ENCODE measurements around the gene GABPB1.

GABPB1 gene

GRCh38 chr15:50341616-50342136 is 13.3 kb downstream of the GABPB1 start:
- no peak for DNase-seq

GRCh38 chr15:50340416-50340815 is 14.6 kb downstream of the GABPB1 start:
- DNase-seq, result no peak

- no peak for DNase-seq
Measured at GRCh38 chr15:50339717-50340116, 15.3 kb downstream of the GABPB1 start.

- no peak for DNase-seq
Measured at GRCh38 chr15:50335251-50335650, 19.7 kb downstream of the GABPB1 start.

- DNase-seq, result no peak
Measured at GRCh38 chr15:50333229-50333628, 21.8 kb downstream of the GABPB1 start.

- no peak for DNase-seq
Measured at GRCh38 chr15:50330921-50331320, 24.1 kb downstream of the GABPB1 start.

GRCh38 chr15:50328116-50328515 is 26.9 kb downstream of the GABPB1 start:
- DNase-seq, result no peak

- no peak for DNase-seq
Measured at GRCh38 chr15:50321680-50322210, 33.3 kb downstream of the GABPB1 start.

- DNase-seq, result no peak
Measured at GRCh38 chr15:50320504-50320903, 34.5 kb downstream of the GABPB1 start.

GRCh38 chr15:50318697-50319096 is 36.3 kb downstream of the GABPB1 start:
- no peak for DNase-seq

GRCh38 chr15:50315814-50316630 is 39.0 kb downstream of the GABPB1 start:
- DNase-seq, result peak; percentile 18

GRCh38 chr15:50312636-50313035 is 42.4 kb downstream of the GABPB1 start:
- DNase-seq, result no peak

- no peak for DNase-seq
Measured at GRCh38 chr15:50307799-50308198, 47.2 kb downstream of the GABPB1 start.

- no peak for DNase-seq
Measured at GRCh38 chr15:50304836-50305235, 50.2 kb downstream of the GABPB1 start.

- no peak for DNase-seq
Measured at GRCh38 chr15:50302581-50302980, 52.4 kb downstream of the GABPB1 start.

- no peak for DNase-seq
Measured at GRCh38 chr15:50298340-50298739, 56.7 kb downstream of the GABPB1 start.

GRCh38 chr15:50295966-50296365 is 59.0 kb downstream of the GABPB1 start:
- no peak for DNase-seq

GRCh38 chr15:50289749-50290148 is 65.2 kb downstream of the GABPB1 start:
- no peak for DNase-seq

GRCh38 chr15:50287324-50288116 is 67.5 kb downstream of the GABPB1 start:
- no peak for DNase-seq

- no peak for DNase-seq
Measured at GRCh38 chr15:50281427-50281826, 73.6 kb downstream of the GABPB1 start.

- no peak for DNase-seq
Measured at GRCh38 chr15:50280271-50280670, 74.7 kb downstream of the GABPB1 start.

GRCh38 chr15:50278496-50278895 is 76.5 kb downstream of the GABPB1 start:
- no peak for DNase-seq

GRCh38 chr15:50277370-50277769 is 77.6 kb downstream of the GABPB1 start:
- DNase-seq, result no peak

- DNase-seq, result no peak
Measured at GRCh38 chr15:50275908-50276307, 79.1 kb downstream of the GABPB1 start.
